ENCODE data around the gene TIMP4.

DNA sequence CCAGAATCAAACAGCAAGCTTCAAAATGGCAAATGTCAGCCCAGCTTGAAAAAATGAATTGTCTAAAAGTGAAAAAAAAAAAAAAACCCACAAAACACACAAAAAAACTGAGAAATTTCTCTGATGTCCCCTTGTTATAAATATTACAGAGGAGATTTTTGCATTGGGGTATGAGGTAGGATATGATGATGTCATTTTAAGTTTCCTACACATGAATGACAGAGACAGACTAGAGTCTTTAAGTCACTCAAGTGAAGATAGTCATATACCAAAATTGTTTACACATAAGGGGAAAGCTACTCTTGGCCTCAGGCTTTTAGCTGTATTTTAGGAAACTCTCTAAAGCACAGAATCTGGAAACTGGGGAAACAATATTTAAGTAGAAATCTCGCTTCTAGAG is 32.9 kb downstream of the TIMP4 start:
- no peak for TF ChIP-seq YY1 (IDR thresholded peaks at IDR 0.05; ENCODE audit: insufficient read depth, insufficient read length)
- TF ChIP-seq ZNF274 (IDR thresholded peaks at IDR 0.05; ENCODE audit: low read depth, low read length): no peak
- no peak for TF ChIP-seq SUZ12 (IDR thresholded peaks at IDR 0.05; ENCODE audit: extremely low read depth, insufficient read depth, insufficient read length)
